ENCODE results near the gene FRMD6. TPM values are rescaled to one million over a fixed set of nuclear protein-coding genes. Genes with fewer than 3 reads are reported as not detected.

Gene FRMD6
- total RNA-seq, 1 donor from 2014 or later, result 24.4 TPM

GRCh38 chr14:51644217-51644933, 7.3 kb upstream of the FRMD6 start:
- Histone ChIP-seq H2AFZ (replicated peaks) (no peak overlapping the region), H3K27me3 (no peaks in the 10 kb centered on the region), H3K79me2 (ENCODE audit: low read depth) (peaks cover 5% of the 10 kb centered on the region), H3F3A (ENCODE audit: low read depth) (no peaks in the 10 kb centered on the region), H3K36me3 (no peaks in the 10 kb centered on the region), H3K9ac (no peak overlapping the region), H4K20me1 (ENCODE audit: low read depth) (no peaks in the 10 kb centered on the region), H3K9me3 (ENCODE audit: low read depth) (no peaks in the 10 kb centered on the region), H3K4me3 (no peak overlapping the region), H3K27ac (no peak overlapping the region), H3K4me1 (peaks cover 5% of the 10 kb centered on the region), H3K4me2 (no peak overlapping the region)
- DNase-seq (ENCODE audit: low spot score), result no peak
- no peaks in the 10 kb centered on the region for H3K9me3 Mint-ChIP-seq
- H3K27ac Mint-ChIP-seq, result no peak overlapping the region
- no peak for TF ChIP-seq EZH2 (IDR thresholded peaks at IDR 0.05)
- no peak for TF ChIP-seq EZH2phosphoT487 (IDR thresholded peaks at IDR 0.05)
- no peak for TF ChIP-seq CTCF (IDR thresholded peaks at IDR 0.05)
- peaks cover 3% of the 10 kb centered on the region for H3K27me3 Mint-ChIP-seq (ENCODE audit: insufficient read depth, low read depth)
- H3K4me1 Mint-ChIP-seq, result peaks cover 26% of the 10 kb centered on the region
- no peak overlapping the region for H3K4me3 Mint-ChIP-seq
- H3K36me3 Mint-ChIP-seq, result no peaks in the 10 kb centered on the region

- H3K4me3 ChIP-seq, result no peak overlapping the region
- no peak overlapping the region for H3K27ac Mint-ChIP-seq
- peaks cover 5% of the 10 kb centered on the region for H3K27me3 Mint-ChIP-seq (ENCODE audit: insufficient read depth, low read depth)
- peaks cover 30% of the 10 kb centered on the region for H3F3A ChIP-seq (ENCODE audit: low read depth)
- H3K4me2 ChIP-seq, result no peak overlapping the region
- no peak overlapping the region for H2AFZ ChIP-seq (replicated peaks)
- peaks cover 25% of the 10 kb centered on the region for H3K4me1 Mint-ChIP-seq
- no peaks in the 10 kb centered on the region for H3K9me3 Mint-ChIP-seq
- H3K27ac ChIP-seq, result no peak overlapping the region
- H3K9ac ChIP-seq, result no peak overlapping the region
- H3K79me2 ChIP-seq (ENCODE audit: low read depth), result peaks cover 17% of the 10 kb centered on the region
- no peaks in the 10 kb centered on the region for H3K36me3 ChIP-seq
- H3K36me3 Mint-ChIP-seq, result no peaks in the 10 kb centered on the region
- no peaks in the 10 kb centered on the region for H4K20me1 ChIP-seq (ENCODE audit: low read depth)
- DNase-seq (ENCODE audit: low spot score), result no peak
- H3K4me3 Mint-ChIP-seq, result peak overlapping the region; percentile 11
- peaks cover 1% of the 10 kb centered on the region for H3K4me1 ChIP-seq
- TF ChIP-seq EZH2 (IDR thresholded peaks at IDR 0.05) (no peak), CTCF (IDR thresholded peaks at IDR 0.05) (no peak), EZH2phosphoT487 (IDR thresholded peaks at IDR 0.05) (no peak)
- no peaks in the 10 kb centered on the region for H3K9me3 ChIP-seq (ENCODE audit: low read depth)
- no peaks in the 10 kb centered on the region for H3K27me3 ChIP-seq
These were observed 3.4 kb upstream of the FRMD6 start for GRCh38 chr14:51648296-51648695.

GRCh38 chr14:51650716-51651387, 858 bp upstream of the FRMD6 start:
- no peaks in the 10 kb centered on the region for H3K9me3 Mint-ChIP-seq
- peak overlapping the region; percentile 80 for H3K4me3 ChIP-seq
- H3K27me3 ChIP-seq, result no peaks in the 10 kb centered on the region
- peaks cover 2% of the 10 kb centered on the region for H3K27me3 Mint-ChIP-seq (ENCODE audit: insufficient read depth, low read depth)
- peaks cover 34% of the 10 kb centered on the region for H3F3A ChIP-seq (ENCODE audit: low read depth)
- H3K36me3 ChIP-seq, result no peaks in the 10 kb centered on the region
- H3K4me1 Mint-ChIP-seq, result peaks cover 28% of the 10 kb centered on the region
- H3K27ac ChIP-seq, result peak overlapping the region; percentile 98
- peak overlapping the region; percentile 90 for H3K4me2 ChIP-seq
- TF ChIP-seq EZH2 (IDR thresholded peaks at IDR 0.05), result no peak
- no peak for TF ChIP-seq CTCF (IDR thresholded peaks at IDR 0.05)
- no peak for TF ChIP-seq EZH2phosphoT487 (IDR thresholded peaks at IDR 0.05)
- peak overlapping the region; percentile 90 for H3K27ac Mint-ChIP-seq
- peaks cover 23% of the 10 kb centered on the region for H3K4me1 ChIP-seq
- no peaks in the 10 kb centered on the region for H3K36me3 Mint-ChIP-seq
- H4K20me1 ChIP-seq (ENCODE audit: low read depth), result no peaks in the 10 kb centered on the region
- DNase-seq (ENCODE audit: low spot score), result peak; percentile 66
- H3K9ac ChIP-seq, result peak overlapping the region; percentile 96
- no peaks in the 10 kb centered on the region for H3K9me3 ChIP-seq (ENCODE audit: low read depth)
- H3K4me3 Mint-ChIP-seq, result peak overlapping the region; percentile 94
- H3K79me2 ChIP-seq (ENCODE audit: low read depth), result peaks cover 43% of the 10 kb centered on the region
- peak overlapping the region; percentile 94 for H2AFZ ChIP-seq (replicated peaks)

All from neural progenitor cell (in vitro differentiated cells).